Measurements from ENCODE around the gene ALK. TPM values are rescaled to one million over a fixed set of nuclear protein-coding genes. Genes with fewer than 3 reads are reported as not detected.

Gene ALK
- total and polyA plus RNA-seq, 2 experiments from 2014 or later: 0.35 TPM; not detected in 1

DNA sequence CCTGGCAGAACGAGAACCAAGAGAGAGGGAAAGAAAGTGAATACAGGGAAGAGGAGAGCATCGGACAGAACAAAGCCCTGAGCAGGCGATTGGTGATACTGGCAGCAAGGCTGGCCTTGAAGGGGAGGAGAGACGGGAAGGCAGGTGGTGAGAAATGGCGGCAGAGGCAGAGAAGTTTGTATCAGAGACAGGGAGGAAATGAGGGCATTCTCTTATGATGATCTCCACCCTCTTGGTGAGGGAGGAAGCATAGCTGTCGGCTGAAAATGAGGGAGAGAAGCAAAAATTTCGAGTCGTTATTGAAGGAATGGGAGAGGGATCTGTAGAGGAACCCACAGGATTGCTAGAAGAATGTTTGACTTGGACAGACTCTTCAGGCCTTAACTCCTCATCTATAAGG lies 725.6 kb downstream of the ALK start (continued):
- TF ChIP-seq, protein P1, sequence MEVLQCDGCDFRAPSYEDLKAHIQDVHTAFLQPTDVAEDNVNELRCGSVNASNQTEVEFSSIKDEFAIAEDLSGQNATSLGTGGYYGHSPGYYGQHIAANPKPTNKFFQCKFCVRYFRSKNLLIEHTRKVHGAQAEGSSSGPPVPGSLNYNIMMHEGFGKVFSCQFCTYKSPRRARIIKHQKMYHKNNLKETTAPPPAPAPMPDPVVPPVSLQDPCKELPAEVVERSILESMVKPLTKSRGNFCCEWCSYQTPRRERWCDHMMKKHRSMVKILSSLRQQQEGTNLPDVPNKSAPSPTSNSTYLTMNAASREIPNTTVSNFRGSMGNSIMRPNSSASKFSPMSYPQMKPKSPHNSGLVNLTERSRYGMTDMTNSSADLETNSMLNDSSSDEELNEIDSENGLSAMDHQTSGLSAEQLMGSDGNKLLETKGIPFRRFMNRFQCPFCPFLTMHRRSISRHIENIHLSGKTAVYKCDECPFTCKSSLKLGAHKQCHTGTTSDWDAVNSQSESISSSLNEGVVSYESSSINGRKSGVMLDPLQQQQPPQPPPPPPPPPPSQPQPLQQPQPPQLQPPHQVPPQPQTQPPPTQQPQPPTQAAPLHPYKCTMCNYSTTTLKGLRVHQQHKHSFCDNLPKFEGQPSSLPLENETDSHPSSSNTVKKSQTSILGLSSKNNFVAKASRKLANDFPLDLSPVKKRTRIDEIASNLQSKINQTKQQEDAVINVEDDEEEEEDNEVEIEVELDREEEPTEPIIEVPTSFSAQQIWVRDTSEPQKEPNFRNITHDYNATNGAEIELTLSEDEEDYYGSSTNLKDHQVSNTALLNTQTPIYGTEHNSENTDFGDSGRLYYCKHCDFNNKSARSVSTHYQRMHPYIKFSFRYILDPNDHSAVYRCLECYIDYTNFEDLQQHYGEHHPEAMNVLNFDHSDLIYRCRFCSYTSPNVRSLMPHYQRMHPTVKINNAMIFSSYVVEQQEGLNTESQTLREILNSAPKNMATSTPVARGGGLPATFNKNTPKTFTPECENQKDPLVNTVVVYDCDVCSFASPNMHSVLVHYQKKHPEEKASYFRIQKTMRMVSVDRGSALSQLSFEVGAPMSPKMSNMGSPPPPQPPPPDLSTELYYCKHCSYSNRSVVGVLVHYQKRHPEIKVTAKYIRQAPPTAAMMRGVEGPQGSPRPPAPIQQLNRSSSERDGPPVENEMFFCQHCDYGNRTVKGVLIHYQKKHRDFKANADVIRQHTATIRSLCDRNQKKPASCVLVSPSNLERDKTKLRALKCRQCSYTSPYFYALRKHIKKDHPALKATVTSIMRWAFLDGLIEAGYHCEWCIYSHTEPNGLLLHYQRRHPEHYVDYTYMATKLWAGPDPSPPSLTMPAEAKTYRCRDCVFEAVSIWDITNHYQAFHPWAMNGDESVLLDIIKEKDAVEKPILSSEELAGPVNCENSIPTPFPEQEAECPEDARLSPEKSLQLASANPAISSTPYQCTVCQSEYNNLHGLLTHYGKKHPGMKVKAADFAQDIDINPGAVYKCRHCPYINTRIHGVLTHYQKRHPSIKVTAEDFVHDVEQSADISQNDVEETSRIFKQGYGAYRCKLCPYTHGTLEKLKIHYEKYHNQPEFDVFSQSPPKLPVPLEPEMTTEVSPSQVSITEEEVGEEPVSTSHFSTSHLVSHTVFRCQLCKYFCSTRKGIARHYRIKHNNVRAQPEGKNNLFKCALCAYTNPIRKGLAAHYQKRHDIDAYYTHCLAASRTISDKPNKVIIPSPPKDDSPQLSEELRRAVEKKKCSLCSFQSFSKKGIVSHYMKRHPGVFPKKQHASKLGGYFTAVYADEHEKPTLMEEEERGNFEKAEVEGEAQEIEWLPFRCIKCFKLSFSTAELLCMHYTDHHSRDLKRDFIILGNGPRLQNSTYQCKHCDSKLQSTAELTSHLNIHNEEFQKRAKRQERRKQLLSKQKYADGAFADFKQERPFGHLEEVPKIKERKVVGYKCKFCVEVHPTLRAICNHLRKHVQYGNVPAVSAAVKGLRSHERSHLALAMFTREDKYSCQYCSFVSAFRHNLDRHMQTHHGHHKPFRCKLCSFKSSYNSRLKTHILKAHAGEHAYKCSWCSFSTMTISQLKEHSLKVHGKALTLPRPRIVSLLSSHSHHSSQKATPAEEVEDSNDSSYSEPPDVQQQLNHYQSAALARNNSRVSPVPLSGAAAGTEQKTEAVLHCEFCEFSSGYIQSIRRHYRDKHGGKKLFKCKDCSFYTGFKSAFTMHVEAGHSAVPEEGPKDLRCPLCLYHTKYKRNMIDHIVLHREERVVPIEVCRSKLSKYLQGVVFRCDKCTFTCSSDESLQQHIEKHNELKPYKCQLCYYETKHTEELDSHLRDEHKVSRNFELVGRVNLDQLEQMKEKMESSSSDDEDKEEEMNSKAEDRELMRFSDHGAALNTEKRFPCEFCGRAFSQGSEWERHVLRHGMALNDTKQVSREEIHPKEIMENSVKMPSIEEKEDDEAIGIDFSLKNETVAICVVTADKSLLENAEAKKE (CRISPR knock-in tag; IDR thresholded peaks at IDR 0.05): no peak
- TF ChIP-seq, protein P2, sequence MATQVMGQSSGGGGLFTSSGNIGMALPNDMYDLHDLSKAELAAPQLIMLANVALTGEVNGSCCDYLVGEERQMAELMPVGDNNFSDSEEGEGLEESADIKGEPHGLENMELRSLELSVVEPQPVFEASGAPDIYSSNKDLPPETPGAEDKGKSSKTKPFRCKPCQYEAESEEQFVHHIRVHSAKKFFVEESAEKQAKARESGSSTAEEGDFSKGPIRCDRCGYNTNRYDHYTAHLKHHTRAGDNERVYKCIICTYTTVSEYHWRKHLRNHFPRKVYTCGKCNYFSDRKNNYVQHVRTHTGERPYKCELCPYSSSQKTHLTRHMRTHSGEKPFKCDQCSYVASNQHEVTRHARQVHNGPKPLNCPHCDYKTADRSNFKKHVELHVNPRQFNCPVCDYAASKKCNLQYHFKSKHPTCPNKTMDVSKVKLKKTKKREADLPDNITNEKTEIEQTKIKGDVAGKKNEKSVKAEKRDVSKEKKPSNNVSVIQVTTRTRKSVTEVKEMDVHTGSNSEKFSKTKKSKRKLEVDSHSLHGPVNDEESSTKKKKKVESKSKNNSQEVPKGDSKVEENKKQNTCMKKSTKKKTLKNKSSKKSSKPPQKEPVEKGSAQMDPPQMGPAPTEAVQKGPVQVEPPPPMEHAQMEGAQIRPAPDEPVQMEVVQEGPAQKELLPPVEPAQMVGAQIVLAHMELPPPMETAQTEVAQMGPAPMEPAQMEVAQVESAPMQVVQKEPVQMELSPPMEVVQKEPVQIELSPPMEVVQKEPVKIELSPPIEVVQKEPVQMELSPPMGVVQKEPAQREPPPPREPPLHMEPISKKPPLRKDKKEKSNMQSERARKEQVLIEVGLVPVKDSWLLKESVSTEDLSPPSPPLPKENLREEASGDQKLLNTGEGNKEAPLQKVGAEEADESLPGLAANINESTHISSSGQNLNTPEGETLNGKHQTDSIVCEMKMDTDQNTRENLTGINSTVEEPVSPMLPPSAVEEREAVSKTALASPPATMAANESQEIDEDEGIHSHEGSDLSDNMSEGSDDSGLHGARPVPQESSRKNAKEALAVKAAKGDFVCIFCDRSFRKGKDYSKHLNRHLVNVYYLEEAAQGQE (IDR thresholded peaks at IDR 0.05; ENCODE audit: unreplicated experiment): no peak
- TF ChIP-seq ZNF331 (CRISPR knock-in tag; IDR thresholded peaks at IDR 0.05; ENCODE audit: low read depth): no peak
- no peak for TF ChIP-seq JUNB (IDR thresholded peaks at IDR 0.05; ENCODE audit: unreplicated experiment)
- no peak for TF ChIP-seq CREB1 (CRISPR knock-in tag; IDR thresholded peaks at IDR 0.05; ENCODE audit: low read depth)
- no peak for TF ChIP-seq ZNF114 (CRISPR knock-in tag; IDR thresholded peaks at IDR 0.05)
- TF ChIP-seq, protein P3, sequence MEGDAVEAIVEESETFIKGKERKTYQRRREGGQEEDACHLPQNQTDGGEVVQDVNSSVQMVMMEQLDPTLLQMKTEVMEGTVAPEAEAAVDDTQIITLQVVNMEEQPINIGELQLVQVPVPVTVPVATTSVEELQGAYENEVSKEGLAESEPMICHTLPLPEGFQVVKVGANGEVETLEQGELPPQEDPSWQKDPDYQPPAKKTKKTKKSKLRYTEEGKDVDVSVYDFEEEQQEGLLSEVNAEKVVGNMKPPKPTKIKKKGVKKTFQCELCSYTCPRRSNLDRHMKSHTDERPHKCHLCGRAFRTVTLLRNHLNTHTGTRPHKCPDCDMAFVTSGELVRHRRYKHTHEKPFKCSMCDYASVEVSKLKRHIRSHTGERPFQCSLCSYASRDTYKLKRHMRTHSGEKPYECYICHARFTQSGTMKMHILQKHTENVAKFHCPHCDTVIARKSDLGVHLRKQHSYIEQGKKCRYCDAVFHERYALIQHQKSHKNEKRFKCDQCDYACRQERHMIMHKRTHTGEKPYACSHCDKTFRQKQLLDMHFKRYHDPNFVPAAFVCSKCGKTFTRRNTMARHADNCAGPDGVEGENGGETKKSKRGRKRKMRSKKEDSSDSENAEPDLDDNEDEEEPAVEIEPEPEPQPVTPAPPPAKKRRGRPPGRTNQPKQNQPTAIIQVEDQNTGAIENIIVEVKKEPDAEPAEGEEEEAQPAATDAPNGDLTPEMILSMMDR (conservative IDR thresholded peaks at IDR 0.05; ENCODE audit: low read depth in 2 of 2): no peak
